ENCODE results near the gene EFCAB8.

DNA sequence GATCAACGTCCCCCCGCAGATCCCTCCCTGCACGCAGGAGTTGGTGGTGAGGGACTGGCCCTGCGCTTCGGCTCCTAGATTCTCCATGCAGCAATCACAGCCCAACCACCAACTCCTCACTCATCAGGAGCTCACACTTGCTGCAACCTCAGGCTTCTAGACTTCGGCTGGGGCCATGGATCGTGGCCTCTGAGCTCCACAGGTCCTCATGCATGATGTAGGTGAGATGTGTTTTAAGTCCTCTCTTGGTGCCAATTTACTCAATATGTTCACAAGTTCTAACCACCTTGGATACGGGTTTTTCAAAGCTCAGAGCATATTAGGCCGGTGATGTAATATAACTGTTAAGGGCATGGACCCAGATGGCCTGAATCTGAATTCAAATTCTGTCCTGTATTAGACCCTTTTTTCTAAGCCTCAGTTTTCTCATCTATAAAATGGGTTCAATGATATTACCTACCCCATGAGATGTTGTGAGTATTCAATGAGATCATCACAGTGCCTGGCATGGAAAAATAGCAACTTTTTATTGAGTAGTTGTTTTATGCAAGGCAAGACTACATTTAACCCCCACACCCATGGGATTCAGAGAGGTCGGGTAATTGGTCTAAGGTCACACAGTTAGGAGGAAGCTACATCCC lies 114.5 kb downstream of the EFCAB8 start:
- TF ChIP-seq POLR2AphosphoS5 (IDR thresholded peaks at IDR 0.05) (no peak), CTCF (IDR thresholded peaks at IDR 0.05) (no peak)

All from stomach (tissue), 4 donors.